ENCODE measurements around the gene UBE2M. TPM values are rescaled to one million over a fixed set of nuclear protein-coding genes. Genes with fewer than 3 reads are reported as not detected.

The UBE2M gene
- total RNA-seq, 2 experiments from 2014 or later = 87.6 to 109 TPM

GRCh38 chr19:58536852-58537798, 21.3 kb downstream of the UBE2M start:
- Mint-ChIP-seq H3K27me3 (peaks cover 10% of the 10 kb centered on the region), H3K36me3 (no peaks in the 10 kb centered on the region), H3K27ac (no peak overlapping the region), H3K4me1 (peaks cover 12% of the 10 kb centered on the region), H3K9me3 (ENCODE audit: low read depth) (no peaks in the 10 kb centered on the region), H3K4me3 (no peak overlapping the region)
- DNase-seq = no peak
- no peak for ATAC-seq
- CTCF ChIA-PET = interaction anchor here (1.5 kb wide), 1 partner anchor 44 kb away, joined by 4 read pairs; no protein-coding TSS in a partner anchor

- CTCF ChIA-PET = interaction anchor here (4.5 kb wide), 1 partner anchor 16 kb away, joined by 33 read pairs; the partner anchor contains the start of gene ZBTB45
- Mint-ChIP-seq H3K36me3 (no peaks in the 10 kb centered on the region), H3K27me3 (peaks cover 12% of the 10 kb centered on the region), H3K4me3 (no peak overlapping the region), H3K27ac (no peak overlapping the region), H3K9me3 (ENCODE audit: low read depth) (no peaks in the 10 kb centered on the region), H3K4me1 (peaks cover 12% of the 10 kb centered on the region)
- ATAC-seq (no peak), DNase-seq (no peak)
Observed at GRCh38 chr19:58535857-58536256, 22.6 kb downstream of the UBE2M start.

GRCh38 chr19:58531034-58531840, 27.2 kb downstream of the UBE2M start:
- ATAC-seq = no peak
- no peak for DNase-seq
- H3K4me1 Mint-ChIP-seq = no peaks in the 10 kb centered on the region
- no peak overlapping the region for H3K27ac Mint-ChIP-seq
- H3K4me3 Mint-ChIP-seq = no peak overlapping the region
- no peaks in the 10 kb centered on the region for H3K36me3 Mint-ChIP-seq
- CTCF ChIA-PET = no interaction called here
- H3K27me3 Mint-ChIP-seq = peaks cover 9% of the 10 kb centered on the region
- no peaks in the 10 kb centered on the region for H3K9me3 Mint-ChIP-seq (ENCODE audit: low read depth)

GRCh38 chr19:58529405-58529804, 29.0 kb downstream of the UBE2M start:
- CTCF ChIA-PET = interaction anchor here (0.7 to 1.7 kb wide), 3 partner anchors 10 to 13 kb away, joined by 3 to 9 read pairs (median 3); partner anchors contain the start of gene ZBTB45
- DNase-seq (no peak), ATAC-seq (no peak)
- Mint-ChIP-seq H3K36me3 (no peaks in the 10 kb centered on the region), H3K27me3 (peaks cover 9% of the 10 kb centered on the region), H3K9me3 (ENCODE audit: low read depth) (no peaks in the 10 kb centered on the region), H3K4me3 (no peak overlapping the region), H3K27ac (no peak overlapping the region), H3K4me1 (no peaks in the 10 kb centered on the region)

GRCh38 chr19:58522709-58523108, 35.7 kb downstream of the UBE2M start:
- CTCF ChIA-PET = interaction anchor here (7.7 kb wide), 1 partner anchor 55 kb away, joined by 153 read pairs; no protein-coding TSS in a partner anchor
- Mint-ChIP-seq H3K36me3 (peaks cover under 1% of the 10 kb centered on the region), H3K4me1 (peaks cover 27% of the 10 kb centered on the region), H3K27ac (no peak overlapping the region), H3K27me3 (no peaks in the 10 kb centered on the region), H3K4me3 (no peak overlapping the region), H3K9me3 (ENCODE audit: low read depth) (no peaks in the 10 kb centered on the region)
- DNase-seq (no peak), ATAC-seq (no peak)

GRCh38 chr19:58521651-58522050, 36.8 kb downstream of the UBE2M start:
- ATAC-seq (no peak), DNase-seq (no peak)
- Mint-ChIP-seq H3K36me3 (peaks cover 2% of the 10 kb centered on the region), H3K27ac (peak overlapping the region; percentile 11), H3K4me3 (no peak overlapping the region), H3K27me3 (no peaks in the 10 kb centered on the region), H3K4me1 (peaks cover 35% of the 10 kb centered on the region), H3K9me3 (ENCODE audit: low read depth) (no peaks in the 10 kb centered on the region)
- CTCF ChIA-PET = interaction anchor here (0.8 to 7.7 kb wide), 6 partner anchors 12 to 96 kb away, joined by 3 to 153 read pairs (median 36); partner anchors contain the start of genes CHMP2A and UBE2M

- H3K9me3 Mint-ChIP-seq (ENCODE audit: low read depth) = no peaks in the 10 kb centered on the region
- peaks cover 9% of the 10 kb centered on the region for H3K36me3 Mint-ChIP-seq
- H3K4me3 Mint-ChIP-seq = peak overlapping the region; percentile 96
- peak overlapping the region; percentile 92 for H3K27ac Mint-ChIP-seq
- ATAC-seq (no peak), DNase-seq (no peak)
- peaks cover 46% of the 10 kb centered on the region for H3K4me1 Mint-ChIP-seq
- CTCF ChIA-PET = interaction anchor here (0.7 to 7.7 kb wide), 32 partner anchors 8 to 839 kb away, joined by 3 to 153 read pairs (median 7); partner anchors contain the start of genes CHMP2A, MZF1, RPS5 and TRIM28
- H3K27me3 Mint-ChIP-seq = no peaks in the 10 kb centered on the region
Observed at GRCh38 chr19:58520257-58520599, 38.2 kb downstream of the UBE2M start.

- peak; percentile 94 for DNase-seq
- CTCF ChIA-PET = interaction anchor here (0.7 to 7.7 kb wide), 39 partner anchors 9 to 838 kb away, joined by 3 to 153 read pairs (median 6); partner anchors contain the start of genes CHMP2A, MZF1, RPS5 and TRIM28
- peaks cover 50% of the 10 kb centered on the region for H3K4me1 Mint-ChIP-seq
- peaks cover 9% of the 10 kb centered on the region for H3K36me3 Mint-ChIP-seq
- ATAC-seq = peak; percentile 84
- peak within 1 kb of the TSS; percentile 96 for H3K4me3 Mint-ChIP-seq
- H3K27ac Mint-ChIP-seq = peak within 1 kb of the TSS; percentile 92
- H3K9me3 Mint-ChIP-seq (ENCODE audit: low read depth) = no peaks in the 10 kb centered on the region
- H3K27me3 Mint-ChIP-seq = no peaks in the 10 kb centered on the region
Observed at GRCh38 chr19:58519355-58520256, 38.8 kb downstream of the UBE2M start, which contains the start of gene ZBTB45. Gene ZBTB45, minus strand, starts transcription at chr19:58519810. Its CDS starts 2,137 bp downstream, at chr19:58517673.

- peak; percentile 21 for ATAC-seq
Observed at GRCh38 chr19:58519087-58519354, 39.4 kb downstream of the UBE2M start.

GRCh38 chr19:58518256-58519086, 39.9 kb downstream of the UBE2M start:
- Mint-ChIP-seq H3K4me3 (peak overlapping the region; percentile 96), H3K9me3 (ENCODE audit: low read depth) (no peaks in the 10 kb centered on the region), H3K27ac (peak overlapping the region; percentile 92), H3K4me1 (peaks cover 58% of the 10 kb centered on the region), H3K36me3 (peaks cover 9% of the 10 kb centered on the region), H3K27me3 (no peaks in the 10 kb centered on the region)
- CTCF ChIA-PET = interaction anchor here (0.8 to 7.7 kb wide), 26 partner anchors 10 to 335 kb away, joined by 3 to 153 read pairs (median 8); partner anchors contain the start of genes CHMP2A, RPS5, TRIM28 and UBE2M
- ATAC-seq (no peak), DNase-seq (peak; percentile 51)

More at GRCh38 chr19:58519087-58519354, 39.4 kb downstream of the UBE2M start:
- H3K4me1 Mint-ChIP-seq = peaks cover 54% of the 10 kb centered on the region
- no peaks in the 10 kb centered on the region for H3K9me3 Mint-ChIP-seq (ENCODE audit: low read depth)
- H3K4me3 Mint-ChIP-seq = peak overlapping the region; percentile 96
- no peaks in the 10 kb centered on the region for H3K27me3 Mint-ChIP-seq
- peak overlapping the region; percentile 92 for H3K27ac Mint-ChIP-seq
- peak; percentile 72 for DNase-seq
- peaks cover 9% of the 10 kb centered on the region for H3K36me3 Mint-ChIP-seq
- CTCF ChIA-PET = interaction anchor here (1.0 to 7.7 kb wide), 25 partner anchors 10 to 335 kb away, joined by 3 to 153 read pairs (median 8); partner anchors contain the start of genes CHMP2A, RPS5, TRIM28 and UBE2M

- H3K4me1 Mint-ChIP-seq = peaks cover 63% of the 10 kb centered on the region
- H3K36me3 Mint-ChIP-seq = peaks cover 9% of the 10 kb centered on the region
- ATAC-seq (no peak), DNase-seq (peak; percentile 40)
- CTCF ChIA-PET = interaction anchor here (0.6 to 7.7 kb wide), 5 partner anchors 12 to 61 kb away, joined by 3 to 153 read pairs (median 30); partner anchors contain the start of gene TRIM28
- no peaks in the 10 kb centered on the region for H3K9me3 Mint-ChIP-seq (ENCODE audit: low read depth)
- no peak overlapping the region for H3K27ac Mint-ChIP-seq
- H3K4me3 Mint-ChIP-seq = no peak overlapping the region
- no peaks in the 10 kb centered on the region for H3K27me3 Mint-ChIP-seq
Observed at GRCh38 chr19:58516964-58517833, 41.2 kb downstream of the UBE2M start.

All from activated CD8-positive, alpha-beta memory T cell treated with anti-CD3 and anti-CD28 coated beads, Interleukin-2, amount 10 ng/mL, durations not matched to agents 7 days and 5 days (primary cell).